Spleen (tissue), 11 donors: ENCODE data around the gene RNF152. TPM values are rescaled to one million over a fixed set of nuclear protein-coding genes. Genes with fewer than 3 reads are reported as not detected.

Source experiments
- DNase-seq: peaks from one replicate; pipeline ENCODE4 v3.0.0-alpha.2; 2020
- H3K27ac ChIP-seq, 8 donors: fragments of 200-600 bp; sonication (generic) in 7 of 8; 1 replicate in 4 of 8; 2 replicates in 4 of 8; pipeline versions ENCODE4 v1.5.0 to v1.8.0; 2016 to 2021; ENCODE audit warnings: inconsistent platforms in 4 of 8, mild to moderate bottlenecking in 4 of 8, moderate library complexity in 1 of 8
- H3K27me3 ChIP-seq, 7 donors: fragments of 200-600 bp; sonication (generic) in 6 of 7; replicated peaks in 1 of 7; 1 replicate in 4 of 7; 2 replicates in 3 of 7; pipeline versions ENCODE4 v1.5.0 to v1.8.0; 2016 to 2021; ENCODE audit warnings: inconsistent platforms in 3 of 7, mild to moderate bottlenecking in 1 of 7
- H3K36me3 ChIP-seq, 6 donors: fragments of 200-600 bp; sonication (generic) in 5 of 6; 1 replicate in 4 of 6; 2 replicates in 2 of 6; pipeline versions ENCODE4 v1.5.0 to v1.8.0; 2016 to 2021; ENCODE audit warnings: inconsistent platforms in 2 of 6
- H3K4me1 ChIP-seq, 6 donors: fragments of 200-600 bp; sonication (generic) in 5 of 6; 1 replicate in 3 of 6; 2 replicates in 3 of 6; pipeline versions ENCODE4 v1.5.0 to v1.8.0; 2016 to 2021; ENCODE audit warnings: inconsistent platforms in 3 of 6
- H3K4me3 ChIP-seq, 8 donors: fragments of 200-600 bp; sonication (generic) in 7 of 8; 1 replicate in 4 of 8; 2 replicates in 4 of 8; pipeline versions ENCODE4 v1.5.0 to v1.8.0; 2016 to 2021; ENCODE audit warnings: inconsistent platforms in 4 of 8, mild to moderate bottlenecking in 4 of 8, moderate library complexity in 2 of 8
- H3K9me3 ChIP-seq, 8 donors: fragments of 200-600 bp; sonication (generic) in 7 of 8; 1 replicate in 4 of 8; 2 replicates in 4 of 8; pipeline versions ENCODE4 v1.5.0 to v1.8.0; 2016 to 2021; ENCODE audit warnings: inconsistent platforms in 4 of 8
- POLR2A ChIP-seq, 3 donors: fragments of 450-650 bp; IDR thresholded peaks; one replicate each; pipeline ENCODE4 v1.5.1; 2017; ENCODE audit warnings: antibody characterized with exemption in 3 of 3, mild to moderate bottlenecking in 1 of 3
- POLR2AphosphoS5 ChIP-seq, 3 donors: sonication (generic); formaldehyde crosslinking; IDR thresholded peaks; one replicate each; pipeline ENCODE4 v1.5.1; 2017; ENCODE audit warnings: antibody characterized with exemption in 3 of 3
- WGBS, 5 donors: extraction: QIAGEN DNeasy Blood & Tissue Kit in 3 of 5; methylation state at CpG; one replicate each; pipeline versions ENCODE4 v1.1.5 to v1.1.7; 2013 to 2018; 5-methylcytosine and 5-hydroxymethylcytosine counted together
- intact Hi-C: fragments of 100-400 bp; cut with DNase I; formaldehyde crosslinking; loops from one replicate; pipeline ENCODE4 v1.15.0; 2023; ENCODE audit warnings: low total_unique reads
- polyA plus RNA-seq, 3 donors: library from polyadenylated mRNA; stranded (reverse); fragments of 200-250 nt; gene quantifications; one replicate each; pipeline ENCODE4 v1.2.1, GENCODE V29; 2013
- total RNA-seq, 7 donors: library from RNA; depleted of rRNA in 3 of 7; stranded (reverse); fragments of >200 nt in 3 of 7; fragmentation: NEBNext Ultra II Directional in 4 of 7; extraction: Animal tissue kit (Norgen Biotek cat#: 25700) in 4 of 7; gene quantifications; one replicate each; pipeline versions ENCODE4 v1.1.0 to v1.2.1, GENCODE V29; 2016 to 2021
- TF ChIP-seq, protein P1 (sequence below), 11 experiments: fragments of 200-600 bp in 7 of 11; fragments of 450-650 bp in 4 of 11; sonication (generic) in 4 of 11; IDR thresholded peaks in 8 of 11; conservative IDR thresholded peaks in 3 of 11; 1 replicate in 7 of 11; 2 replicates in 4 of 11; pipeline versions ENCODE4 v1.4.0 to v1.8.0; 2016 to 2021; ENCODE audit warnings: antibody characterized with exemption in 11 of 11, inconsistent platforms in 4 of 11, mild to moderate bottlenecking in 1 of 11
- donor health status: healthy with polysubstance abuse.
- donor health status: DM: no; HTN: no; CAD: no; lungs with moderate emphysema.
- donor health status: DM: no; HTN: no; CAD: no.
- donor health status: Bipolar disorder and iron deficiency.
- donor health status: healthy.
- donor health status: DM: no; HTN: no; CAD: no.
- donor health status: DM: yes; HTN: yes; CAD: no.

The RNF152 gene
- total and polyA plus RNA-seq, 10 donors = 0.15 to 7.1 (median 2.2) TPM

DNA sequence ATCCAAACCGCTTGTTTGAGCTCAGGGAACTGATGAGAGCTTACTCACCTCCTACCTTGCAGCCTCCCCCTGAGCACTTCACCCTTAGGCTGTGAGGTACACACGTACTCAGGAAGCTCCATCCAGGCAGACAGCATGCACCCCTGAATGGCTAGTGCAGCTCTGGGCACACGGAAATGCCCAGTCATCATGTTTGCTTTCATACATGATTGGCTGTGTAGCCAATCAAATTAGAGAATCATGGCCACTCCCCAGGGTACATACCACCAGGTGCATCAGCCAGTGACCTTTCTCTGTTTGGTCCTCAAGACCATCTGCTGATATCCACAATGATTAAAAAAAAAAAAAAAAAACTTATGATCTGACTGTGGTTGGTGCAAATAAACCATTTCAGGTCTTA lies 42.1 kb downstream of the RNF152 start:
- no peak overlapping the region for H3K4me3 ChIP-seq
- no peak overlapping the region for H3K27ac ChIP-seq
- H3K9me3 ChIP-seq = peaks cover 0 to 4% (median 0%) of the 10 kb centered on the region in 8 donors
- DNase-seq = no peak
- WGBS, 5 donors = 69 to 83% (median 80%) methylated on average over 3 of the region's 3 CpGs
- H3K36me3 ChIP-seq = no peaks in the 10 kb centered on the region
- peaks cover 0 to 8% (median 0%) of the 10 kb centered on the region in 7 donors for H3K27me3 ChIP-seq
- no peaks in the 10 kb centered on the region for H3K4me1 ChIP-seq
- no peak for TF ChIP-seq POLR2AphosphoS5 (IDR thresholded peaks at IDR 0.05)
- no peak for TF ChIP-seq POLR2A (IDR thresholded peaks at IDR 0.05)
- TF ChIP-seq, protein P1, sequence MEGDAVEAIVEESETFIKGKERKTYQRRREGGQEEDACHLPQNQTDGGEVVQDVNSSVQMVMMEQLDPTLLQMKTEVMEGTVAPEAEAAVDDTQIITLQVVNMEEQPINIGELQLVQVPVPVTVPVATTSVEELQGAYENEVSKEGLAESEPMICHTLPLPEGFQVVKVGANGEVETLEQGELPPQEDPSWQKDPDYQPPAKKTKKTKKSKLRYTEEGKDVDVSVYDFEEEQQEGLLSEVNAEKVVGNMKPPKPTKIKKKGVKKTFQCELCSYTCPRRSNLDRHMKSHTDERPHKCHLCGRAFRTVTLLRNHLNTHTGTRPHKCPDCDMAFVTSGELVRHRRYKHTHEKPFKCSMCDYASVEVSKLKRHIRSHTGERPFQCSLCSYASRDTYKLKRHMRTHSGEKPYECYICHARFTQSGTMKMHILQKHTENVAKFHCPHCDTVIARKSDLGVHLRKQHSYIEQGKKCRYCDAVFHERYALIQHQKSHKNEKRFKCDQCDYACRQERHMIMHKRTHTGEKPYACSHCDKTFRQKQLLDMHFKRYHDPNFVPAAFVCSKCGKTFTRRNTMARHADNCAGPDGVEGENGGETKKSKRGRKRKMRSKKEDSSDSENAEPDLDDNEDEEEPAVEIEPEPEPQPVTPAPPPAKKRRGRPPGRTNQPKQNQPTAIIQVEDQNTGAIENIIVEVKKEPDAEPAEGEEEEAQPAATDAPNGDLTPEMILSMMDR (IDR thresholded peaks at IDR 0.05 in 8 of 11, conservative IDR thresholded peaks at IDR 0.05 in 3 of 11) = no peak
- intact Hi-C loops = no loop called here

DNA sequence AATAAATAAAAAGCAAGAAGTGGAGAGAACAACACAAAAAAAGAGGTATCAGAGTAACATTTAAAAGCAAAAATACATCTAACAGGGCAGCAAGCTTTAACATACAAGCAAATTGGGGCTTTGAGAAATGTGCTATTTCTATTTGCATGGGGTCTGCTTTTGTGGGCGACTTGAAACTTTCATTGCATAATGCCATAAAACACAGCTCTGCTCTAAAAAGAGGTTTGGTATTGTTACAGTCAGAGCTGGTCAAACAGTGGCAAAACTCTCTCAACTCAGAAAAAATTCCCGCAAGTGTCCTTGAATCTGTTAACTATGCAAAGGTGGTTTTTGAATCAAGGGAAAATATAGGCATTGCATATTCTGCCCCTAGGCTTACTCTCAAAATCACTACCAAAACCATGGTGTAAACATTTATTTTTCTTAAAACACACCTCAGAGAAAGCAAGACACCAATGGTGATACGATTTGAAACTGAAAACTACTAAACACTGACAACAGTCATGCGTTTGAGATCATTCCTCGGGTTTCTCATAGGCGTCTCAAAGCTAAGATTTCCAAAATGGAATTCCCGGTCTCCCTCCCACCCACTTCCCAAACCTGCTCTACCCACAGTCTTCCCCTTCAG lies 45.5 kb downstream of the RNF152 start:
- no peaks in the 10 kb centered on the region for H3K36me3 ChIP-seq
- H3K9me3 ChIP-seq = peaks cover 0 to 6% (median 0%) of the 10 kb centered on the region in 8 donors
- no peak for DNase-seq
- intact Hi-C loops = no loop called here
- H3K4me1 ChIP-seq = no peaks in the 10 kb centered on the region
- TF ChIP-seq POLR2AphosphoS5 (IDR thresholded peaks at IDR 0.05) (no peak), POLR2A (IDR thresholded peaks at IDR 0.05) (no peak)
- TF ChIP-seq, protein P1 (IDR thresholded peaks at IDR 0.05 in 8 of 11, conservative IDR thresholded peaks at IDR 0.05 in 3 of 11) = no peak
- no peaks in the 10 kb centered on the region for H3K27me3 ChIP-seq
- no peak overlapping the region for H3K27ac ChIP-seq
- 78 to 90% (median 86%) methylated on average over 7 of the region's 7 CpGs for WGBS, 5 donors
- no peak overlapping the region for H3K4me3 ChIP-seq

DNA sequence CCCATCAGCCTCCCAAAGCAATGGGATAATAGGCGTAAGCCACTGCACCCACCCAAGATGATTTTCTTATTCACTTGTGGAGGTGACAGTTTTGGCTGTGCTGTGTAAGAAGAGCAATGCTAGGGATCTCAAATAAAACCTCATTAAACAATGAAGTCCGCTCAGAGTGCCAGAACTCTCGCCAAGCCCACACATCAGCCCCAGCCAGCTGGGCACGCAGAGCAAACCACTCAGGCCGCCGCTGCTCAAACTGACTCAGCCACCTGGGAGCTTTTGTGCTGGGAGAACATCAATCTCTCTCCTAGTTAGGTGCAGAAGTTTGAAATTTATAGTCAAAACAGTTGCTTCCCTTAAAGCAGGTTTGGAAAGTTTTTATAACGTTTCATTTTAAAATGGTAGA lies 47.6 kb downstream of the RNF152 start:
- H3K4me1 ChIP-seq = no peaks in the 10 kb centered on the region
- H3K36me3 ChIP-seq = no peaks in the 10 kb centered on the region
- TF ChIP-seq POLR2AphosphoS5 (IDR thresholded peaks at IDR 0.05) (no peak), POLR2A (IDR thresholded peaks at IDR 0.05) (no peak)
- TF ChIP-seq, protein P1 (IDR thresholded peaks at IDR 0.05 in 8 of 11, conservative IDR thresholded peaks at IDR 0.05 in 3 of 11) = no peak
- no peaks in the 10 kb centered on the region for H3K27me3 ChIP-seq
- H3K9me3 ChIP-seq = peaks cover 0 to 6% (median 0%) of the 10 kb centered on the region in 8 donors
- no peak overlapping the region for H3K4me3 ChIP-seq
- WGBS, 5 donors = 78 to 90% (median 87%) methylated on average over 7 of the region's 7 CpGs
- H3K27ac ChIP-seq = no peak overlapping the region
- DNase-seq = no peak
- intact Hi-C loops = no loop called here

DNA sequence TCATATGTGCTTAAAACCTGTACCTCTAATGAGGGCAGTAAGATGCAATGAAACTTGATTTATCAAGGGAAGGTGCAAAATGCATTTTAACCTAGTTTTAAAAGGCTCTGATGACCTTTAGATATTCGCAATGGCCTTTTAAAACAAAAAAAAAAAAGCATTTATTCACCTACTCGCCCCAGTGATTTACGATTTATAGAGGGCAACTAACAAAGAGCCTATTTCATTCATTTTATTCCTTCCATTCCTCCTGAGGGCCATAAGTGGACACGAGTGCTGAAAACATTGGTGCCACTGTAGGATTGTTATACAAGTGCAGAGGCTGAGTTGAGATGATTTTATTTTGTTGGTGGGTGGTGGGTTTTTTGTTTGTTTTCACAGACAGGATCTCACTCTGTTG lies 48.1 kb downstream of the RNF152 start:
- no peak for DNase-seq
- intact Hi-C loops = no loop called here
- TF ChIP-seq, protein P1 (IDR thresholded peaks at IDR 0.05 in 8 of 11, conservative IDR thresholded peaks at IDR 0.05 in 3 of 11) = no peak
- no peak for TF ChIP-seq POLR2A (IDR thresholded peaks at IDR 0.05)
- TF ChIP-seq POLR2AphosphoS5 (IDR thresholded peaks at IDR 0.05) = no peak
- Histone ChIP-seq H3K27me3 (no peaks in the 10 kb centered on the region), H3K9me3 (peaks cover 0 to 6% (median 0%) of the 10 kb centered on the region in 8 donors), H3K4me3 (no peak overlapping the region), H3K36me3 (no peaks in the 10 kb centered on the region), H3K4me1 (no peaks in the 10 kb centered on the region), H3K27ac (no peak overlapping the region)
- 87 to 93% (median 92%) methylated on average over 4 of the region's 4 CpGs for WGBS, 5 donors
